SKM-1 (cell line): ENCODE results near the gene KRT26.

Experiments used
- DNase-seq: peaks from one replicate; lab custom pipeline; 2025; ENCODE audit not compliant: unreplicated experiment; lab: John Stamatoyannopoulos, UW

Gene KRT26

DNA sequence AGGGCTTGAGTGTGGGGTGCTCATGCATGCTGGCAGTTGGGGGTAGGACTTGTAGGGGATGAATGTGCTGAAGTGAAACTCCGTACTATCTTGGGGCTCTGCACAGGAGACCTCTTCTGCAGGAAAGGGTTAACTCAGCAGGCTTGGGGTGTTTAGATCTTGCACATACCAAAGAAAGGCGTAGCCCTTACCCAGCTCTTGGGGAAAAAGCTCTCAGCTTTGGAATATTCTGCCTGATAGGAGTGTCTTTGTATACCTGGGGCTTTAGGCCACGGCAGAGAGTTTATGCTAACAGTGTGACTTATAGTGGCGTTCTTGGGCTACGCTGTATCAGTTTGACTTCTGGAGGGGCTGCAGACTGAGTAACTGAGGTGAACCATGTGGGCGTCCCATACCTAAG lies 38.0 kb downstream of the KRT26 start:
- no peak for DNase-seq

DNA sequence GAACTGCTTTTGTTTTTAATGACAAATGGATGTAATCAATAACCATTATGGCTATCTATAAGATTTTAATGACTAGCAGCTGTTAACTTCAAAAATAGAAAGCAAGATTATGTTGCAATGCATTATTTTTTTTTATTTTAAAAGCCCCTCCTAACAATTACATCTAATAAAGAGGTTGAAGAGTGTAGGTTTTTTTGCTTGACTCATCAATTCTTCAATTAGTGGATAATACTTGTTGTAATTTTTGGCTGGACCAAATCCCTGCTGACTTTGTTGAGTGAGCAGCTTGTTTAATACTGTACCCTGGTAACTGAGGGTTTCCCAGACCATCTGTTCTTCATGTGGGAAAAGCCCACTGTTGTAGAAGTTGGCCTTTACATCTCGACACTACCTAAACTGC lies 41.0 kb downstream of the KRT26 start:
- no peak for DNase-seq

DNA sequence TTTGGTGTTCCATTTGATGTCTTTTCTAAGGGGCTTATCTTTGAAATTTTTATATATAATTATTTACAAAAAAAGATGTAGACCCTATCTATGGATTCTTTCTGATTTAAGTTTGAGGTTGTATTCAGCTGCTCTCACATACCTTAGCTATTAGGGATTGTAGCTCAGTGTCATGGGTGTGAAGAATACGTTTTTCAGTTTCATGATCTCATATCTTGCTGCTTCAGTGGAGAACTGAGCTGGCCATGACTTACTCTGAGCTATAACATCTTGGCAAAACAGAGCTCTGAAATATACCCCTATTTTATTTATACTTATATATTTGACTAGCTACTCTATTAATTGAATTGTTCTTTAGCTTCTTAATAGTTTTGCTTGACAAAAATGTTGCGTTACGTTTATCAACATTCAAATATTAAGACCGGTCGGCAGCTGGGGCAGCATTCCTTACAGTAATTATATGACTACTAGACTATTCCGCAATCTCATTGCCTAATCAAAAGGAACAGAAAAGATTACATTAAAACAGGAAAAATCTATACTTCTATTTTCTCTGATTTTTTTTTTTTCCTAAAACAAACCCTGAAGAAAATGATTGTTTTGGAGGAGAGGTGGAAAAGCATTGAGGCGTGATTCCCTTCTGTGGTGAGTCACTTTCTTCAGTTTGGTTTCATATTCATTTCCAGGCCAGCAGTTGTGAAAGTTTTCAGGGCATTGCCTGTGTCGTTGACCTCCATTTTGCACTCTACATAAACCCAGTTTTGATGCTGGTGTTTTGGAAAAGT lies 44.4 kb downstream of the KRT26 start:
- no peak for DNase-seq

DNA sequence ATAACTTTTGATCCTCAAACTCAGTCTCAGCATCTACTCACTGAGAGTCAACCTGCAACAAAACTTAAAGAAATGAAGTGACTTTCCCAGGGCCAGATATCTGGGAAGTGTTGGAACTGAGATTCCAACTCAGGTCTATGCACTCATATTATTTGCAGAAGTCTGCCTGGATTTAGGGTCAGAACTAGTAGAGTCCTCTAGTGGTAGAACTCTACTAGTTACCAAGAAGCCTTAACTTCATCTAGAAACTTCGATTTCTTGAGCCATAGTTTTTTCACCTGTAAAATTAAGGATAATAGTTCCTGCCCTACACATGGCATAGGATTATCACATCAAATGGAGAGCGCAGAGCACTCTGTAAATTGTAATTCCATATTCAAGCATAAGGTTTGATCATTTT lies 45.1 kb downstream of the KRT26 start:
- no peak for DNase-seq

DNA sequence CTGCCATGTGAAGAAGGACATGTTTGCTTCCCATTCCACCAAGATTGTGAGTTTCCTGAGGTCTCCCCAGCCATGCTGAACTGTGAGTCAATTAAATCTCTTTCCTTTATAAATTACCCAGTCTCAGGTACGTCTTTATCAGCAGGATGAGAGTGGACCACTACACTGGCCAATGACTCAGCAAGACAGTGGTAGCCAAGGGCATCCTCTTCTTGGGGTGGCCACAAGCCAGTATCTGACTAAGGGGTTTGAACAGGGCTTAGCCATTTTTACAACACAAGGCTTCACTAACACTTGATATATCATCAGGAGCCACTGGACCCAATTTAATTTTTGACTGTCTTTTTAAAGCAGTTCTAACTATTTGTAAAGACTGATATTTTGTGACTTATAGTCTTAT lies 47.3 kb downstream of the KRT26 start:
- no peak for DNase-seq

DNA sequence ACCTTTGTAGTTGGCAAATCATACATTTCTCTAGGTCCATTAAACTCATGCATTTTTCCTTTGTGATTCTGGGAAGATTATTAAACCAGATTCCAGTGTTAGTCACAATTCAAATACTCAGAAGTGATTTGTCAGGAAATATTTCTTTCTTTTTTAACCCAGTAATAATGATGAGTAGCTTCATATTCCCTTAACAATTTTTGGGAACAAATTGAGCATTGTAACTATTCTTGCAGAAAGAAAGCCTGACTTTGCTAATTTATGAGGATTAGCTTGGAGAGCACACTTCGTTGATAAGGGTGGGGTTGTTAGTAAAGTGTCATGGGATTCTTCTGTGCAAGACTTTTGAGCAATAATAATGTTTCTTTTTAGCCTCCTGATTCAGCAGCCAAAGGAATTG lies 49.8 kb downstream of the KRT26 start:
- DNase-seq, result no peak

DNA sequence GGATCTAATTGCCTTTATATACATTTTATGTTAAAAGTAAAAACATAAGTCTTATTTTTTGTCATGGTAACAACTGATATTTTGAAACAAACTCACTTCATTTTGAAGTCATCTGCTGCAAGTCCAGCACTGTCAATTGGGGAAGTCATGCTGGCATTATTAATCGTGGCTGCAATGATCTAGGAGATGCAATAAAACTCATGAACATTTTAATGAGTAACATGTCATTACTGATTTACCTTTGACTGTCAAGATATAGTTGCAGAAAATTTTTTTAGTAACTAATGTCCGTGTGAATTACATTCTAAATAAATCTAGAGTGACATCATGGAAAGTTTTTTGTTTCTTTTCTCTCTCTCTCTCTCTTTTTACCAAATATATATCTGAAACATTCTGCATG lies 51.1 kb downstream of the KRT26 start:
- no peak for DNase-seq

DNA sequence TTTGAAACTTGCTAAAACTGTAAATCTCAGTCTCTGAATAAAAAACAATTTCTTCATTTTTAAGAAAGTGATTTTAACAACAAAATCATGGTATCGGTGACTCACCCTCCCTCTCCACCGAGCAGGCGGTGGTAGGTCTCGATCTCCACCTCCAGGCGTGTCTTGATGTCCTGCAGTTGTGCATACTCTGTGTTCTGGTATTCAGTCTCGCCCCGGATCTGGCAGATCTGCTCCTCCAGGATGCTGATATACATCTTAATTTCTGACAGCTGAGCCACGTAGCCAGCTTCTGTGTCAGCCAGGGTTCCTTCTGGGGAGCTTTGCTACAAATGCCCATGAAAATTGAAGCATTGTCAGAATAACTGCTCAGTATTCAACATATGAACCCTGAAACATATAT lies 53.1 kb downstream of the KRT26 start:
- DNase-seq, result no peak

DNA sequence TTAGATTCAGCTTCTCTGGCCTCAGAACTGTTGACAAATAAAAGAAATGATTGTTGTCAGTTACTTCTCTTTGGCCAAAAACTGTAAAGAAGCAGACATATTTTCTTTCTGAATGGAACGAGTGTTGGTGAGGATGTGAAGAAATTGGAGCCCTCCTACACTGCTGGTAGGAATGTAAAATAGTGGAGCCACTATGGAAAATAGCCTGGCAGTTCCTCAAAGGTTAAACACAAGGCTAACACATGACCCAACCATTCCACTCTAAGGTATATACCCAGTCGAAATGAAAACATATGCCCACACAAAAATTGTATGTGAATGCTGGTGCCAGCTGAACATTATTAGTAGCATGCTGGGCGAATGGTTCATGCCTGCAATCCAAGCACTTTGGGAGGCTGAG lies 54.2 kb downstream of the KRT26 start:
- no peak for DNase-seq
